ENCODE measurements around the gene SYNDIG1.

SYNDIG1 gene

GRCh38 chr20:24469116-24469893 is at the start of gene SYNDIG1:
SYNDIG1 (plus strand) TSS chr20:24469629; CDS start chr20:24543098, 73,469 bp downstream.
- in situ Hi-C loops (cut with MboI; ENCODE audit: low sequenced_read_pairs): no loop called here

GRCh38 chr20:24419786-24420185 is 49.6 kb upstream of the SYNDIG1 start:
- in situ Hi-C loops (cut with MboI; ENCODE audit: low sequenced_read_pairs): no loop called here

- in situ Hi-C loops (cut with MboI; ENCODE audit: low sequenced_read_pairs): no loop called here
These were observed 48.9 kb upstream of the SYNDIG1 start for GRCh38 chr20:24420567-24420966.

DNA sequence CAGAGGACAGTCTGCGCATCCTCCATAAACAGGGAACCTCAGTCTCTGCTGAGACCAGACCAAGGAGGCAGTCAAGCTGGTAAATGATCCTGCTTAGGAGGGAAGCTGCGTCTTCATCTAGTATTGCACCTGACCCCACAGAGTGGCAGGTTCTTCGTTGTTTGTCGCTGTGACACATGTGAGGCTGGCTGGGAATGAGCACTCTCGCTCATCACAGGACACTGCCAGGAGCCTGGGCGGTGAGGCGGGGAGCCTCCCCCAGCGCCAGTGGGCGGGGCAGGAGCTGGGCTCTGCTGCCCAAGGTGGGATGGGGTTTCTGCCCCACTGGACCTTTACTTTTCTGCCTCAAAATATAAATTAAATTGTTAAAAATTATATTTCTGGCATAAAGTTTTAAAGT is 48.4 kb upstream of the SYNDIG1 start:
- in situ Hi-C loops (cut with MboI; ENCODE audit: low sequenced_read_pairs): no loop called here

DNA sequence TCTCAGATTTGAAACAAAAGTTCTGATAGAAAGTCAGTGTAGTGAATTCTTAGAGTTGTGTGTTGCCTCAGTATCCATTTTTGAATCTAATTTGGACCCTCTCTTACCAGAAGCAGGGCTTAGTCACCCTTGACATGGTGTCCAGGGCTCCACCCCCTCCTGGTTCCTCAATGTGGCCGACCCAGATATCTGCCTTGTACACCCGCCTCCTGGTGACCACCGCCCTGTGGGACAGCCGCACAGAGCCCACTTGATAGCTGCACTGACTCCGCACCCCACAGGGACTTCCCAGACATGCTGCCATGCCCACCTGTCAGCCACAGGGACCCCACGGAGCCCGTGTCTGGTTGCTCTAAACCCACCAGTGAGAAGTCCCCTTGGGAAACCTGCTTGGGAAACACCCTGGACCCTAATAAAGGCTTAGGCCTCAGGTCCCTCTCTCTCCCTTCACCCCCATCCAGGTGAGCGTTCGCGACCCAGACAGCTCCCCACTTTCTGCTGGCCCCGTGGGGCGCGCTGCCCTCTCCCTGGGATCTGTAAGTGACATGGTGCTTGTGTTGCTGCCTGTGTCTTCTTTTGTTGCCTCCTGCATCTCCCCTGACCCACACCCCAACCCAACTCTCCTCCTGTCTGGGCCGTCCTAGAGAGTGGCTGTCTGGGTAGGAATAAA is 47.2 kb upstream of the SYNDIG1 start:
- in situ Hi-C loops (cut with MboI; ENCODE audit: low sequenced_read_pairs): no loop called here

DNA sequence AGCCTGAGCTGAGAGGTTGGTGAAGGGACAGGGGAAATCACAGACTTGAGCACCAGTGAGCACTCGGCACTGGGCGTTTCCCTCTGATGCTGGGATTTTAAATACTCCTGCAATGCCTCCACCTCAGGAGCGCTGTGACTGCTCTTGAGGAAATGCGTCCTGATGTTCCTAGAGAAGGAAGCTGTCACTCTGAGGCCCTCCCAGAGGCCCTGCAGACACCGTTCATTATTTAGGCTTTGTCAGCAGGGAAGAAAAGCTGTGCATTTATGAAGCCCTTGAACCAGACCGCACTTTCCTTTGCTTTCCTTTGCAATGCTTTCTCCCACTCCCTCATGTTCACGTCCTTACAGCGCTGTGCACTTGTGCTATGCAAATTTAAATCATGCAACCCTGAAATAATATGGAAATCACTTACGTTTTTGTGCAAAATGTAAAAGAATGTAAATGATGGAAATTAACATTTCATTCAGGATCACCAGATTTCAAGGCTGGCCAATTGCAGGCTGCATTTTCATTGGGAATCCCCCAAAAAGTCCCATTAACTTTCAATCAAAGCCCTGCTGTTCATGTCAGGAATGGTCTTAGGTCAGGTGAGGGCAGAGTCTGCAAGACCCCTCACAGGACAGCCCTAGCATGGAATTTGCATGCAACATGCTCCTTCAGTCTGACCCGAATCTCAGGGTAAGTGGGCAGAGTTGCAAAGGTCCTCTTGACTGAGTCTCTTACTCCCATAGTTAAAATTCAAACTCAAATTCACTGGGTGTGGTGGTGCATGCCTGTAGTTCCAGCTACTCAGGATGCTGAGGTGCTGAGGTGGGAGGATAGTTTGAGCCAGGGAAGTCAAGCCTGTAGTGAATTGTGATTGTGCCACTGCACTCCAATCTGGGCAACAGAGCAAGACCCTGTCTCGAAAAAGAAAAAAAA is 45.8 kb upstream of the SYNDIG1 start:
- in situ Hi-C loops (cut with MboI; ENCODE audit: low sequenced_read_pairs): no loop called here

DNA sequence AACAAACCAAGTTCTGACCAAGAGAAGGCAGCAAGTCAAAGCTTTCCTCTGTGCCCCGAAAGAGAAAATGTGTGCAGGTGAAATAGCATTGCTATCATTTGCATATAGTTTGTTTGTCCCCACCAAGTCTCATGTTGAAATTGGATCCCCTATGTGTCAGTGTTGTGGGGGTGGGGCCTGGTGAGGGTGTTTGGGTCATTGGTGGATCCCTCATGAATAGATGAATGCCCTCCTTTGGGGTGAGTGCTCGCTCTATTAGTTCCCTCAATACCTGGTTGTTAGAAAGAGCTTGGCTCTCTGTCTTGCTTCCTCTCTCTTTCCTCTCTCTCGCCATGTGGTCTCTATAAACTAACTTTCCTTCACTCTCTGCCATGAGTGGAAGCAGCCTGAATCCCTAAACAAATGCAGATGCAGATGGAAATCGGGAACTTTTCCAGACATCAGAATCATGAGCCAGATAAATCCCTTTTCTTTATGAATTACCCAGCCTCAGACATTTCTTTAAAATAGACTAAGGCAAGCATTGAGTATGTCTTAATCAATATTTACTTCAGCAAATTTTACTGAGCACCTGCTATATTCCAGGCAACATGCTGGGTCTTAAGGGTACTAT is 43.8 kb upstream of the SYNDIG1 start:
- in situ Hi-C loops (cut with MboI; ENCODE audit: low sequenced_read_pairs): no loop called here

- in situ Hi-C loops (cut with MboI; ENCODE audit: low sequenced_read_pairs): no loop called here
These were observed 38.0 kb upstream of the SYNDIG1 start for GRCh38 chr20:24431279-24432045.

- in situ Hi-C loops (cut with MboI; ENCODE audit: low sequenced_read_pairs): no loop called here
These were observed 37.4 kb upstream of the SYNDIG1 start for GRCh38 chr20:24432046-24432442.

- in situ Hi-C loops (cut with MboI; ENCODE audit: low sequenced_read_pairs): no loop called here
These were observed 33.3 kb upstream of the SYNDIG1 start for GRCh38 chr20:24436160-24436559.

DNA sequence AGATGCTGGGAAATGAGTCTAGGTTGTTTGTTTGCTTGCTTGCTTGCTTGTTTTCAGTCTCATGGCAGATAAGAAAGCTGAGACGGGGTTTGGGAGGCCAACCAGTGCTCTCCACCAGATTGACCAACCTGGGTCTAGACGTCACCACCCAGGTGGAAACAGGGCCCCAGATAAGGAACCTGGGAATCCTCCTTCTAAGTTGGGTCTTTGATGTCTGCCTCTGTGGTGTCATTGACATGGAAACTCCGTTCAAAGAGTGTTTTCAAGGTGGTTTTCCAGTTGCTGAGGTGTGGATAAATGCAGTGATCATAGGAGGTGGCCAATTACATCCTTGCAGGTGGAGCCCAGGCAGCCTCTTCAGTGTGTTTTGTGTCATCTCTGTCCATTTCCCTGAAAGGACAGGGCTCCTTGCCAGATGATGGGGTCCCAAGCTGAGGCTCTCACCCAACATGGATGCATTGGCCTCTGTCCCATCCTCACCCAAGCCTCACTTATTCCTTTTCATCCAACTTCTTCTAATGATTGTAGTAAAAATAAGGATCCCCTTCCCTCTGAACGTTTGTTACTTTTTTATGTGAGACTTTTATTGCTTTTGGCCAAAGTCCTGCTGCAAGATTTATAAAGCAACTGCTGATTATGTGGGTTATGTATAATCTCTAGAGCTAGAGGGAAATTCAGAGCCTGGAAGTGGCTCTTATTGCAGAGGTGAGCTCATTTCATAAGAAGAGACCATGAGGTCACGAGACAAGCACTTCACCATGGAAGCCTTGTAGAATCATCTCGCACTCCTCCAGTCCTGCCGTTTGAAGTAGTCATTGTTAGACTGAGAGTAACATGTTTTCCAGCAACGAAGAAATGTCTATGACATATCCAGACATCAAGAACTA is 32.0 kb upstream of the SYNDIG1 start:
- in situ Hi-C loops (cut with MboI; ENCODE audit: low sequenced_read_pairs): no loop called here

DNA sequence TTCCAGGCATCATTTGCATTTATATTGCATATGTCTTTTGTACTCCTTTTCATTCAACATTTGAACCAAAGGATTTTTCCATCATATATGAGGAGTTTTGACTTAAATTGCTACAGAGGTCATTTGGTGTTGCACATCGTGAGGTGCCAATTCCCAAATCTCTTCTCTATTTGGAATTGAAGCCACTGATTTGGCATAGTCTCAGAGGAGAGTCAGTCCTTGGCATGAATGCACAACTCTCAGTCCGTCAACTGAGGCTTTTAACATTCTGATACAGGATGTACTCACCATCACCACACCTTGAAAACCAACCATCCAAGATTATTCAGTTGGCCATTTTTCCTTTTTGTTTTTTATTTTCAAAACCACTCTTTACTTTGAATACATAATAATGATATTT is 31.1 kb upstream of the SYNDIG1 start:
- in situ Hi-C loops (cut with MboI; ENCODE audit: low sequenced_read_pairs): no loop called here

DNA sequence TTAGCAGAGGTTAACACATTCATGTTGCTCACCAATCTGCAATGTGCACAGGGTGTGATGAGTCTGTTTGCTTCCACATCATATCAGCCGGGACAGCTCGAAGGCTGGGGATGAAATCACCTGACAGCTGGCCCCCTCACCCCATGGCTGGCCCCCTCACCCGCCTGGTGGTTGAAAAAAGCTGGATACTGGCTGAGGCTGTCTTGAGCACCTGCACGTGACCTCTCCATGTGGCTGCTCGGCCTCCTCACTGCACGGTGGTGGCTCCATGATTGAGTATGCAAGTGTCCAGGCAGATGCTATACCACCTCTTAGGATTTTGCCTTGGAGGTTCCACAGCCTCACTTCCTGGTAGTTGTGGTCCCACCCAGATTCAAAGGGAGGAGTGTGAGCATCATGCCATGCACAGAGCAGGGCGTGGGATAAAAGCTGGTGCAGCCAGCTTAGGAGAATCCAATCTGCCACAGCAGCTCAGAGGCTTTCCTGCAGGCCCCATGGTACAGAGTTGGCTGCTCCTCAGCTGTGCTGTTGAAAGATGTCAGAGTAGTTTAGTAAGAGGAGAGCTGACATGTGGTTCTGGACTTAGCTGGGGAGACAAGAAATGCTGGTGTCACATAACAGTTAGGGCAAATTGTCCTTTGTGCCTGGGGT is 29.6 kb upstream of the SYNDIG1 start:
- in situ Hi-C loops (cut with MboI; ENCODE audit: low sequenced_read_pairs): no loop called here

DNA sequence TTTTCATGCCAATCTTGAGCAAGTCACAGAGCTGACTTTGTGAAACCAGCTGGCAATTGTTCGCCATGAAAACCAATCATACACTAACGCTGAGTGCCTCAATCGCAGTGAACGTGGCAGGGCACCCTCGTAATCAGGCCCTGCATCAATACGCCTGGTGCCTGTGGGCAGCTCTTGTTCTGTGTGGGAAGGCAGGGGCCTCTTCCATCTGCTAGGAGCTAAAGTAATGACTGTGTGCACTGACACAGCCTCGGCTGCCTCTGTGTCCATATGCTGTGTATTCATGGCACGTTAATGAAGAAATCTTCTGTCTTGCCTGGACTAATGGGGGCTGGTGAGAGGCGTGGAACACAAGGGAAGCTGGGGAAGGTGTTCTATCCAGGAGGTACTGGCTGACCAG is 27.8 kb upstream of the SYNDIG1 start:
- in situ Hi-C loops (cut with MboI; ENCODE audit: low sequenced_read_pairs): no loop called here

- in situ Hi-C loops (cut with MboI; ENCODE audit: low sequenced_read_pairs): no loop called here
These were observed 26.5 kb upstream of the SYNDIG1 start for GRCh38 chr20:24442909-24443308.

GRCh38 chr20:24443436-24443835 is 26.0 kb upstream of the SYNDIG1 start:
- in situ Hi-C loops (cut with MboI; ENCODE audit: low sequenced_read_pairs): no loop called here

DNA sequence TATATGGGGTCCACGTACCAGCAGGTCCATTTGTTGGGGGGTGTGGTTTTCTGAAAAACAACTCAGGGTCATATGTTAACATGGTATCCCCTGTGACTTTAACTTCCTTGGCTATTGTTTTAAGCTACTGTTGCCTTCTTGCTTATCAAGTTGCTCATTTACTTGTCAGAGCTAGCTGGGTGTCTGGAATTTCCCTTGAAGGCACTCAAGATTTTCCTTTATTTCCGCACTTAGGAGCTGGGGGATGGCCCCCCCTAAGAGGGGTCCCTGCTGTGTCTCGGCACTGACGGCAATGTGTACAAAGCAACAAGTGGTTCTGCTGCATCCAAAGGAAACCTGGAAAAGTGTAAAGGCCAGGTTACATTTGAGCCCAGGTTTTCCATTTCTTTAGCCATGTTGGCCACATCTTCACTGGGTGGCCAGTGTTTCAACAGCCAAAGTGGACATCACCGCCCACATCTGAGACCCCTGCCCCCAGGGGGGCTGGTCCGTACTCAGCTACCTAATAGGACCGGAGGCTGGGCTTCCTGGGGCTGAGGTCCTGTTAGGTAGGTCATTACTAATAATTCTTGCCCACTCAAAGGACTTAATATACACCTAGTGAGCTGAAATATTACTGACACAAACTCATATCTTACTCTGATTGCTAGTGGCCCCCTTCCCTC is 24.8 kb upstream of the SYNDIG1 start:
- in situ Hi-C loops (cut with MboI; ENCODE audit: low sequenced_read_pairs): no loop called here

DNA sequence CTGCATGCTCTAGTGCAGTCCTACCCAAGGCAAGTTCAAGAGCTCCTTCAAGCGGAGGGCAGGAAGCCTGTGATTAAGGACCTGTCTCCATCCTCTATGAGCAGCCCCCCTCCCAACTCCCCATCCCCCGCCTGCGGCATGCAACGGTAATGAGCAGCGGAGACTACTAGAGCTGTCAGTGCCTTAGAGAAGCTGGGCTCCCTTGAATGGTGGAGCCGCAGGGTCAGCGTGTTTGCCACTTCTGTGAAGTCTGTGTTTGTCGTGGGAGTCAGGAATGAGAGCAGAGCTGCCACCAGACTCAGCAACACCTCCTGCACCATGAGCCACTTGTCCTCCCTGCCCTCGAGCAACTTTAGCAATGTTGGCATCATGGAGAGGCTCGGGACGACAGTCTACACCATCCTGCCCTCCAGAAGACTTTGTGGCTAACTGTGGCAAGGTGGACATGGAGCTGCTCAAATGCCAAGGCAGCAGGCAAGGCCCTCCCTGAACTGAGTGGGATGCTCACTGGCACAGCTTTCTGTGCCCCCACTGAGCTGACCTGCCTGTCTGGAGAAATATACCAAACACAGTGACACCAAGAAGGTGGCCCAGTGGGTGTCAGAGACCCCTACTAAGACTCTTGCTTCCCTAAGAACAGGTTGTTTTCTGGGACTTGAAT is 23.8 kb upstream of the SYNDIG1 start:
- in situ Hi-C loops (cut with MboI; ENCODE audit: low sequenced_read_pairs): no loop called here

Measured in HL-60/S4 treated with retinoic acid at 250 ng/mL for 4 days and 3 days (cell line).